Measurements from ENCODE around the gene OVOL1. TPM values are rescaled to one million over a fixed set of nuclear protein-coding genes. Genes with fewer than 3 reads are reported as not detected.

Gene OVOL1
- total and polyA plus RNA-seq, 11 donors, result not detected

- Histone ChIP-seq H3K36me3 (no peaks in the 10 kb centered on the region), H3K4me1 (peaks cover 0 to 10% (median 0%) of the 10 kb centered on the region in 12 donors), H3K27ac (no peak overlapping the region), H3K9me3 (no peaks in the 10 kb centered on the region), H3K27me3 (peaks cover 0 to 35% (median 13%) of the 10 kb centered on the region in 9 donors), H3K4me3 (no peak overlapping the region)
- intact Hi-C loops (cut with DNase I), result no loop called here
- TF ChIP-seq CTCF (IDR thresholded peaks at IDR 0.05) (no peak), POLR2A (IDR thresholded peaks at IDR 0.05) (no peak)
- DNase-seq (no peak), ATAC-seq (no peak)
- WGBS, 4 donors, result 76 to 81% (median 78%) methylated on average over 20 of the region's 20 CpGs
Measured at GRCh38 chr11:65808744-65809341, 22.0 kb downstream of the OVOL1 start.

- H3K36me3 ChIP-seq, result no peaks in the 10 kb centered on the region
- no peaks in the 10 kb centered on the region for H3K9me3 ChIP-seq
- no peak overlapping the region for H3K27ac ChIP-seq
- TF ChIP-seq CTCF (IDR thresholded peaks at IDR 0.05) (no peak), POLR2A (IDR thresholded peaks at IDR 0.05) (no peak)
- H3K4me3 ChIP-seq, result no peak overlapping the region
- intact Hi-C loops (cut with DNase I), result no loop called here
- DNase-seq, result no peak
- H3K4me1 ChIP-seq, result peaks cover 0 to 15% (median 0%) of the 10 kb centered on the region in 12 donors
- WGBS, 4 donors, result 77 to 85% (median 84%) methylated on average over 7 to 9 of the region's 9 CpGs
- peaks cover 0 to 29% (median 10%) of the 10 kb centered on the region in 9 donors for H3K27me3 ChIP-seq
- no peak for ATAC-seq
Measured at GRCh38 chr11:65809496-65809895, 22.6 kb downstream of the OVOL1 start.

GRCh38 chr11:65810046-65810868 is 23.4 kb downstream of the OVOL1 start:
- H3K36me3 ChIP-seq, result no peaks in the 10 kb centered on the region
- TF ChIP-seq CTCF (IDR thresholded peaks at IDR 0.05), result no peak
- peaks cover 0 to 23% (median 0%) of the 10 kb centered on the region in 12 donors for H3K4me1 ChIP-seq
- 80 to 86% (median 85%) methylated on average over 23 of the region's 23 CpGs for WGBS, 4 donors
- peaks cover 0 to 23% (median 6%) of the 10 kb centered on the region in 9 donors for H3K27me3 ChIP-seq
- H3K4me3 ChIP-seq, result no peak overlapping the region
- ATAC-seq (peak in 1 of 4 donors; percentile 42), DNase-seq (no peak)
- H3K9me3 ChIP-seq, result no peaks in the 10 kb centered on the region
- intact Hi-C loops (cut with DNase I), result loop anchor here in 5 of 10 donors (5.0 to 10.0 kb wide), 3 partner anchors 33 to 185 kb away; partner anchors contain the start of gene SIPA1 (in 1 of the 5)
- H3K27ac ChIP-seq, result no peak overlapping the region

Measured in heart left ventricle (tissue), 16 donors.